ENCODE results near the gene PVALEF.

Gene PVALEF

GRCh38 chr17:81128338-81128737 is 37.0 kb upstream of the PVALEF start:
- intact Hi-C loops (cut with DNase I), result no loop called here
- DNase-seq, result no peak

DNA sequence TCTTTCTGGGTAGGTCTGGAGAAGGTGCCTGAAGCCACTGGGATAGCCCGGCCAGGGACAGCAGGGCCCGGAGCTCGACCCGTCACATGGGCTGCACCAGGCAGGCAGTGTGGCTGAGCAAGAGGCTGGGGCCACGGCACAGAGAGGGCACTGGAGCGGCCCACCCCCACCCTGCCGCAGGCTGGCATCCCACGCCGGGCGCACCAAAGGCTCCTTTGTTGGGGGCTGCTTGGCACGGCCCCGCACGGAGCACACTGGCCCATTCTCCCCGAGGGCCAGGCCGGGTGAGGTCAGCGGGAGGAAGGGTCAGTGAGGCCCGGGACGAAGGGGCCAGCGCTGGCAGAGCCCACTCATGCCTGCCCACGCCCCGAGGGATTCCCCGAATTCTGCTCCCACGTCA is 36.5 kb upstream of the PVALEF start:
- peak; percentile 82 to 99 (median 92) for DNase-seq
- intact Hi-C loops (cut with DNase I), result no loop called here

GRCh38 chr17:81129289-81129688 is 36.0 kb upstream of the PVALEF start:
- peak in 1 of 10 donors; percentile 69 for DNase-seq
- intact Hi-C loops (cut with DNase I), result no loop called here

GRCh38 chr17:81129711-81130367 is 35.5 kb upstream of the PVALEF start:
- no peak for DNase-seq
- intact Hi-C loops (cut with DNase I), result no loop called here

- DNase-seq, result peak in 8 of 10 donors; percentile 69 to 97 (median 82)
These were observed 34.6 kb upstream of the PVALEF start for GRCh38 chr17:81130385-81131361.

DNA sequence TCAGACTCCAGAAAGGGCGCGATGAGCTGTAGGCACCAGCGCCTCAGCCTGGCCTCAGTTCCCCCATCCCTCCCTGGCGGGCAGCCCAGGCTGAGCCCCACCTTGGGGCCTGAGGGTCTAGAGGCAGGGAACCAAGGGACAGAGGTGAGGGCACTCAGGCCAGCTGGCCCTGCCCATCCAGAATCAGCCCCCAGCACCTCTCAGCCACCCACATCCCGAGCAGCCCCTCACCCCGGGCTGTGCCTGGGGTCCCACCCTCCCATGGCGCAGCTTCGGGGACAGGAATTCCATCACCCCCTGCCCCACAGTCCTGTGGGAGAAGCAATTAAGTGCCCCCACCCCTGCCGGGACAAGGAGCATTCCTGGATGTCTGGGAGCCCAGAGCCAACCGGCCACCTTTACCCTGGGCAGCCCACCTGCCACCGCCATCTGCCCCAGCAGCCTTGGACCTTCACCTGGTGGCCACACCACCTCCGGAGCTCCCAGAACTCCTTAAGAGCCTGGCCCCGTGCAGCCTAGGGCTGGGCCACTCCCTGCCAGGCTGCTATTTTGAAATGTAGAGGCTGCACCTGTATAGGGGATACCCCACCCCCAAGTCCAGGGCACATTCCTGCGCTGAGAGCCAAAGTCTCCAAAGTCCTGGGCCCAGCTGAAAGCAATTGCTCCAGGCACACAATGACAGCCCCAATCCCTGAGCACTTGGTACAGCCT is 33.7 kb upstream of the PVALEF start:
- intact Hi-C loops (cut with DNase I), result no loop called here
- peak in 1 of 10 donors; percentile 81 for DNase-seq

More at GRCh38 chr17:81130385-81131361, 34.6 kb upstream of the PVALEF start:
- intact Hi-C loops (cut with DNase I), result no loop called here

GRCh38 chr17:81132197-81132540 is 33.1 kb upstream of the PVALEF start:
- peak in 1 of 10 donors; percentile 86 for DNase-seq
- intact Hi-C loops (cut with DNase I), result no loop called here

DNA sequence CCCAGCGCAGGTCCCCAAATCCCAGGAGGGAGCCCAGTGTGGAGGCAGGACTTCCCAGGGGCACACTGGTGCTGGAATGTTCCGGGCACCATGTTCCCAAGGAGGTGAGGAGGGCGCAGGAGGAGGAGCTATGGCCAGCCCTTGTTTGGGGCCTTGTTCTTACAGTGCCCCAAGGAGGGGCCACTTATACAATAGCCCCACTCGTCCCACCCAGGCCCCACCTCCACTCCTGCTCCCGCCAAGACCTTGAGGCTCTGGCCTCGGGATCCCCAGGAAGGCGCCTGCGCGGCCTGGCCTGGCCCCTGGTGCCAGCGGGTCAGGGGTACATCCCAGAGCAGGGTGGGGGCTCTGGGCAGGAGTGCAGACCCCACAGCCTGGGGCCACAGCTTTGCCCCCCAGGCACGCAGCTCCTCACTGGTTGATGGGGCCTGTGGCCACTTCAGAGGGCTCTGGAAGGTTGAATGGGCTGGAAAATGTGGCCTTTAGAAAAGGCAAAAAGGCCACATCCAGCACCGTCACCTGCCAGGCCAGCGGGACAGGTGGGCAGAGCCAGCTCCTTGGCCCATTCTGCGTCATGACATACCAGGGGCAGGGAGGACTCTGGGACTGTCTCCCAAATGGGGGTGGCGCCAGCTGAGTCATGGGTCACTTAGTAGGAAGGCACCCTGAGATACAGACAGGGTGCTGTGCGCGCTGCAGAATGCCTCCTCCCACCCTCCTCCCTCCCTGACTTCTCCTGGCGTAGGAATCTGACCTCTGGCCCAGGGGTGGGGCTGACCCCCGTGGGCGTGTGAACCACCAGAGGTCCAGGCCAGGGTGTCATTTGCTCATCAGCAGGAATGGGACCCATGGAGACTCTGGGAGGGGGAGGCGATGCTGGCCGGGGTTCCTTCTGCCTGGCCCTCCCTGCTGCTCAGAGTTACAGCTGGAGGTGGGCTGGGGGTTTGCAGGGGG is 32.3 kb upstream of the PVALEF start:
- intact Hi-C loops (cut with DNase I), result no loop called here
- no peak for DNase-seq

GRCh38 chr17:81134064-81134781 is 31.1 kb upstream of the PVALEF start:
- intact Hi-C loops (cut with DNase I), result no loop called here
- no peak for DNase-seq

DNA sequence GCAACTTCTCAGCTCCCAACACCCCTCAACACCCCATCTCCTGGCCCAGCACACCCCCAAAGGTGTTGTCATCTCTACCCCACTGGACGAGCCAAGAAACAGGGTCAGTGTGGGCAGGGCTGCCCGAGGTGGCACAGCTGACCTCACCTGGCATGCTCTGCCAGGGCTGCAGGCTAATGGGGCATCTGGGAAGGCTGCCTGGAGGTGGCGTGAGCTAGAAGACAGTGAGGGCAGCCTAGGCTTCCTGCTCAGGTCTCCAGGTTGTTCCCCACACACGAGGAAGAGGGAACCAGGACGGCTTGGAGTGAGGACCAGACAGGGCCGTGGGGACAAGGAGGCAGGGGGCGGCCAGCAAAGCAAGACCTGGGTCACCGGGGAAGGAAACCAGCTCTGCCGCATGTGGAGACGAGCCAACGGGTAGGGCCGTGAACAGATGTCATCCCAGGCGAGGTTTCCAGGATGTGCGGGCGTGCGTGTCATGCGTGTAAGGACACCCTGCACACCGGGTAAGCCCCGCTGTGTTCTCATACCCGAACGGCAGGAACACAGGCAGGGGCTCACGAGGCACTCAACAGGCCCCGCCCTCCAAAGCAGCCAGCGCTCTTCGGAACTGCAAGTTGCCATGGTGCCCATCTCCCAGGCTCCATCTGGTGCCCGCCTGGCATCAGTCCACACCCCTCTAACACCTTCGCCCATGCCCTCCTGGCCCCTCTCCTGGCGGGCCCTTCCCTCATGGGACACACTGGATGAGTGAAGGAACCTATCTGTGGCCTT is 29.6 kb upstream of the PVALEF start:
- intact Hi-C loops (cut with DNase I), result no loop called here
- peak in 9 of 10 donors; percentile 61 to 96 (median 70) for DNase-seq

DNA sequence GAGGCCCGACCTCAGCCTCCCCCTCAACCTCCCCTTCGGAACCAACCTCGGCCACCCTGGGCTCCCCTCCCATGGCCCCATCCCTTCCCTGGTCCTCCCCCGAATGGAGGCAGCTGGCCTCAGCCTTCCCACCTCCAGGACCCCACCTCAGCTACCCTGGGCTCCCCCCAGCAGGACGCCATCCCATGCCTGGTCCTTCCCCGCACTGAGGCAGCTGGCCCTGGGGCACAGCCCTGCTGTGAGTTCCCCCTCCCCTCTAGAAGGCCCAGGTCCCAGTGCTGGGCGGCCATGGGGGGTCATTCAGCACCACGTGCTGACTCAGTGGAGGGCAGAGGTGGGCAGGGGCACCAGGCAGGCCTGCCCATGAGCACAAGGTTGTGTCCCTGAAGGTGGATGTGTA is 28.9 kb upstream of the PVALEF start:
- no peak for DNase-seq
- intact Hi-C loops (cut with DNase I), result no loop called here

DNA sequence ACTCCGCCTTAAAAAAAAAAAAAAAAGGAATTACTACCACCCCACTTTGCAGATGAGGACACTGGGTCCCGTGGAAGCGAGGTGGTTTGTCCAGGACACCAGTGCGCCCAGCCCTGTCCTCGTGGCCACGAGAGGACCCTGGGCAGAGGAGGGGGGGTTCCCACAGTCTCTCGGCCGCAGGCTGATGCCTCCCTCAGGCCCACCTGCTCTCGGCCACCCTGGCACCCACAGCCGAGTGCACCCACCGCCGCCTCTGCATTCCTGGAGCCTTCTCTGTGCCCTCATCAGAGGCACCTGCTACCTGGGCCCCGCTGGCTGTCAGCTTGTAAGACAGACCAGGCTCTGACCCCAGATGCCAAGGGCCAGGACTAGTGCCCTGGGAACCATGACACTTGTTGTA is 28.1 kb upstream of the PVALEF start:
- intact Hi-C loops (cut with DNase I), result no loop called here
- DNase-seq, result no peak

DNA sequence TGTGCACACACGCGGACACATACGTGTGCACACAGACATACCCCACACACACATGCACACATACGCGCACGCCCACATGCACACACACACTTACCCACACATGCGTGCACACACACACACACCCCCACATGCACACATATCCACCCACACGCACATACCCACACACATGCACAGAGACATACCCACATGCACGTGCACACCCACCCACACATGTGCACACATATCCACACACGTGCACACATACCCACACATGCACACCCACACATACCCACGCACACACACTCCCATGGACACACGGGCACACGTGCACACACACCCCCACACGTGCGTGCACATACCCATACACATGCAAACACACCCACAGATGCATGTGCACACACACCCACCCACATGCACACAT is 27.2 kb upstream of the PVALEF start:
- DNase-seq, result no peak
- intact Hi-C loops (cut with DNase I), result no loop called here

DNA sequence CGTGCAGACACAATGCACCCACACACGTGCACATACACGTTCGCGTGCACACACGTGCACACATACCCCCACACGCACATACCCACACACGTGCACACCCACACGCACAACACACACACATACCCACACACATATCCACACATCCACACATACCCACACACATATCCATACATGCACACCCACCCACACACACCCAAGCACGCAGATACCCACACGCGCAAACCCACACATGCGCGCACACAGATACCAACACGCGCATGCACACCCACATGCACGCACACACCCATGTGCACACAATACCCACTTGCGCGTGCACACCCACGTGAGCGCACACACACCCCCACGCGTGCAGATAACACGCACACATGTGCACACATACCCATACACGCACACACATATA is 26.8 kb upstream of the PVALEF start:
- intact Hi-C loops (cut with DNase I), result no loop called here
- DNase-seq, result no peak

- DNase-seq, result no peak
- intact Hi-C loops (cut with DNase I), result no loop called here
These were observed 25.9 kb upstream of the PVALEF start for GRCh38 chr17:81139428-81139827.

- DNase-seq, result no peak
- intact Hi-C loops (cut with DNase I), result loop anchor here (5.0 kb wide), 1 partner anchor 102 kb away; no protein-coding TSS in a partner anchor
These were observed 25.3 kb upstream of the PVALEF start for GRCh38 chr17:81140018-81140417.

- intact Hi-C loops (cut with DNase I), result loop anchor here (5.0 kb wide), 1 partner anchor 102 kb away; no protein-coding TSS in a partner anchor
- peak in 1 of 10 donors; percentile 85 for DNase-seq
These were observed 24.6 kb upstream of the PVALEF start for GRCh38 chr17:81140695-81141094.

Measured in posterior cingulate gyrus (tissue), 11 donors.